HepG2 (cell line): ENCODE measurements around the gene DNAAF1. TPM values are rescaled to one million over a fixed set of nuclear protein-coding genes. Genes with fewer than 3 reads are reported as not detected.

Experiments
- EP300 ChIP-seq, 3 experiments: sonication (generic) in 1 of 3; formaldehyde crosslinking in 1 of 3; IDR thresholded peaks; 2 replicates each; pipeline versions ENCODE4 v1.5.1 to v1.6.1; 2011 to 2020; ENCODE audit warnings: low read depth in 2 of 3, low read length in 2 of 3, borderline replicate concordance in 1 of 3, improper control_type of control experiment in 1 of 3, mild to moderate bottlenecking in 1 of 3, missing genetic modification reagents in 1 of 3, moderate library complexity in 1 of 3
- FOSL1 ChIP-seq: sonication (generic); formaldehyde crosslinking; IDR thresholded peaks from 2 replicates; pipeline ENCODE4 v1.9.0; 2021; ENCODE audit warnings: missing genetic modification reagents, borderline replicate concordance
- FOXA1 ChIP-seq, 2 experiments: fragments of 450-650 bp in 1 of 2; sonication (generic) in 1 of 2; formaldehyde crosslinking in 1 of 2; IDR thresholded peaks; 2 replicates each; pipeline versions ENCODE4 v1.4.0 to v1.6.1; 2016 to 2020; ENCODE audit warnings: missing genetic modification reagents in 1 of 2
- GATA4 ChIP-seq: sonication (generic); IDR thresholded peaks from 2 replicates; pipeline ENCODE4 v1.6.1; 2016; ENCODE audit warnings: antibody characterized with exemption, low read depth, borderline replicate concordance
- GPBP1L1 ChIP-seq: sonication (generic); formaldehyde crosslinking; IDR thresholded peaks from 2 replicates; pipeline ENCODE4 v1.5.0; 2020; ENCODE audit warnings: mild to moderate bottlenecking, missing genetic modification reagents
- HBP1 ChIP-seq: IDR thresholded peaks from 2 replicates; pipeline ENCODE4 v1.6.1; 2016; ENCODE audit warnings: low read depth, control low read depth
- HES4 ChIP-seq: sonication (generic); formaldehyde crosslinking; IDR thresholded peaks from 2 replicates; pipeline ENCODE4 v1.9.0; 2021; ENCODE audit warnings: mild to moderate bottlenecking, missing genetic modification reagents, borderline replicate concordance
- ISX ChIP-seq: sonication (generic); formaldehyde crosslinking; conservative IDR thresholded peaks from 2 replicates; pipeline ENCODE4 v1.5.0; 2020; ENCODE audit warnings: missing genetic modification reagents
- KLF15 ChIP-seq: sonication (generic); formaldehyde crosslinking; IDR thresholded peaks from 2 replicates; pipeline ENCODE4 v1.8.1; 2023; ENCODE audit warnings: borderline replicate concordance, mild to moderate bottlenecking, inconsistent platforms, missing genetic modification reagents, mixed read lengths
- RAD51 ChIP-seq: fragments of 450-650 bp; IDR thresholded peaks from 2 replicates; pipeline ENCODE4 v1.6.1; 2016; ENCODE audit warnings: borderline replicate concordance
- SALL1 ChIP-seq: sonication (generic); formaldehyde crosslinking; IDR thresholded peaks from 2 replicates; pipeline ENCODE4 v1.8.0; 2022; ENCODE audit warnings: mild to moderate bottlenecking, missing genetic modification reagents
- SNAI1 ChIP-seq: sonication (generic); formaldehyde crosslinking; IDR thresholded peaks from 2 replicates; pipeline ENCODE4 v1.5.0; 2020; ENCODE audit warnings: mild to moderate bottlenecking, missing genetic modification reagents, borderline replicate concordance
- SUZ12 ChIP-seq: fragments of 150-350 bp; IDR thresholded peaks from 2 replicates; pipeline ENCODE4 v1.6.1; 2014; ENCODE audit warnings: low read depth, low read length
- THAP7 ChIP-seq: sonication (generic); formaldehyde crosslinking; IDR thresholded peaks from 2 replicates; pipeline ENCODE4 v1.8.1; 2023; ENCODE audit warnings: mild to moderate bottlenecking, missing genetic modification reagents
- THAP9 ChIP-seq: sonication (generic); formaldehyde crosslinking; IDR thresholded peaks from 2 replicates; pipeline ENCODE4; 2020; ENCODE audit warnings: missing genetic modification reagents, mild to moderate bottlenecking, borderline replicate concordance
- XBP1 ChIP-seq: sonication (generic); formaldehyde crosslinking; IDR thresholded peaks from 2 replicates; pipeline ENCODE4 v1.5.0; 2020; ENCODE audit warnings: missing genetic modification reagents
- ZFP36L2 ChIP-seq: sonication (generic); formaldehyde crosslinking; IDR thresholded peaks from 2 replicates; pipeline ENCODE4 v1.4.0; 2020; ENCODE audit warnings: missing genetic modification reagents
- ZNF350 ChIP-seq: sonication (generic); formaldehyde crosslinking; IDR thresholded peaks from 2 replicates; pipeline ENCODE4 v1.4.0; 2020; ENCODE audit warnings: mild to moderate bottlenecking, low read depth, missing genetic modification reagents, borderline replicate concordance
- ZNF616 ChIP-seq: sonication (generic); formaldehyde crosslinking; IDR thresholded peaks from 2 replicates; pipeline ENCODE4 v1.5.0; 2020; ENCODE audit warnings: low read depth, mild to moderate bottlenecking, missing genetic modification reagents
- ZNF672 ChIP-seq: sonication (generic); formaldehyde crosslinking; IDR thresholded peaks from 2 replicates; pipeline ENCODE4 v1.8.1; 2022; ENCODE audit warnings: missing genetic modification reagents
- ZNF816 ChIP-seq: sonication (generic); formaldehyde crosslinking; IDR thresholded peaks from 2 replicates; pipeline ENCODE4 v1.8.0; 2022; ENCODE audit warnings: missing genetic modification reagents, mild to moderate bottlenecking, borderline replicate concordance
- ZNF883 ChIP-seq: sonication (generic); formaldehyde crosslinking; IDR thresholded peaks from 2 replicates; pipeline ENCODE4 v1.5.1; 2020; ENCODE audit warnings: mild to moderate bottlenecking, missing genetic modification reagents; ENCODE audit errors: not compliant biosample characterization
- polyA plus RNA-seq, 8 experiments: library from polyadenylated mRNA; depleted of rRNA in 3 of 8; stranded (reverse) in 7 of 8; unstranded in 1 of 8; fragments of >200 nt; fragmentation: Illumina TruSeq in 4 of 8; extraction: Trizol in 4 of 8; gene quantifications; 2 replicates each; pipeline versions ENCODE4 v1.2.1 to v1.2.3, GENCODE V29; 2011 to 2016; ENCODE audit warnings: low read depth in 4 of 8, missing spikeins in 1 of 8, mixed read lengths in 1 of 8; ENCODE audit not compliant: insufficient read depth in 1 of 8
- total RNA-seq, 5 experiments: library from RNA; depleted of rRNA; stranded (reverse); fragments of >200 nt; fragmentation: Illumina TruSeq; extraction: Trizol; gene quantifications; 2 replicates each; pipeline ENCODE4 v1.2.3, GENCODE V29; 2016; ENCODE audit warnings: low read depth in 1 of 5

The DNAAF1 gene
- total and polyA plus RNA-seq, 2 of the 13 experiments (the other 11 are each of a cell fraction or from before 2014, with no cell fraction given): 0.04 TPM; not detected in 1

- TF ChIP-seq ZNF616 (CRISPR knock-in tag) (no peak), ZNF883 (CRISPR knock-in tag) (no peak), GPBP1L1 (CRISPR knock-in tag) (no peak), XBP1 (CRISPR knock-in tag) (no peak), ZNF350 (CRISPR knock-in tag) (0 out of 2 replicates have a peak, but pooled peaks have one; percentile 25), SNAI1 (CRISPR knock-in tag) (0 out of 2 replicates have a peak, but pooled peaks have one; percentile 74), HES4 (peak; percentile 62; the same call in 1 of the 2 replicates), THAP9 (CRISPR knock-in tag) (no peak), ZNF816 (no peak), SUZ12 (no peak), RAD51 (no peak), KLF15 (0 out of 2 replicates have a peak, but pooled peaks have one; percentile 16), EP300 (IDR thresholded peaks at IDR 0.05; ENCODE audit: low read depth in 2 of 2, low read length in 2 of 2) (peak in 1 of 2 experiments; percentile 11; a peak in 1 of 4 replicates), EP300 (CRISPR knock-in tag; IDR thresholded peaks at IDR 0.05; ENCODE audit: borderline replicate concordance) (no peak), ZFP36L2 (CRISPR knock-in tag) (no peak), GATA4 (no peak; the same call in 1 of the 2 replicates), FOSL1 (no peak), ISX (CRISPR knock-in tag) (peak; percentile 66; the same call in 1 of the 2 replicates), HBP1 (0 out of 2 replicates have a peak, but pooled peaks have one; percentile 39), ZNF672 (CRISPR knock-in tag) (no peak), FOXA1 (IDR thresholded peaks at IDR 0.05) (no peak), FOXA1 (CRISPR knock-in tag; IDR thresholded peaks at IDR 0.05) (peak; percentile 79), SALL1 (CRISPR knock-in tag) (peak; percentile 69; the same call in 1 of the 2 replicates), THAP7 (peak; percentile 76)
Observed at GRCh38 chr16:84144859-84145639, at the start of gene DNAAF1, which contains the start of gene HSDL1 (continued).
